Gastrocnemius medialis (tissue), 4 donors: ENCODE data around the gene MED13L. TPM values are rescaled to one million over a fixed set of nuclear protein-coding genes. Genes with fewer than 3 reads are reported as not detected.
A peak's percentile ranks its signal among the peaks of the same experiment; 100 is the strongest.

ENCODE experiments used
- ATAC-seq, 2 donors: fragments of 150-250 bp; one replicate each; pipeline ENCODE4 v1.9.1; 2016
- DNase-seq, 2 donors: peaks; one replicate each; pipeline ENCODE4 v3.0.0-alpha.2; 2019
- H3K27ac ChIP-seq, 4 donors: fragments of 200-600 bp; sonication (generic); 1 replicate in 1 of 4; 2 replicates in 3 of 4; pipeline ENCODE4 v1.5.1; 2016 to 2018; ENCODE audit warnings: mild to moderate bottlenecking in 2 of 4, moderate library complexity in 1 of 4
- H3K27me3 ChIP-seq, 3 donors: fragments of 200-600 bp; sonication (generic) in 2 of 3; 1 replicate in 1 of 3; 2 replicates in 2 of 3; pipeline versions ENCODE4 v1.5.1 to v1.6.0; 2016 to 2019; ENCODE audit warnings: mild to moderate bottlenecking in 1 of 3, moderate library complexity in 1 of 3
- H3K36me3 ChIP-seq, 2 donors: fragments of 200-600 bp; sonication (generic) in 1 of 2; one replicate each; pipeline ENCODE4 v1.5.1; 2017 to 2018
- H3K4me1 ChIP-seq, 2 donors: fragments of 200-600 bp; sonication (generic) in 1 of 2; one replicate each; pipeline ENCODE4 v1.5.1; 2016 to 2017; ENCODE audit warnings: mild to moderate bottlenecking in 2 of 2
- H3K4me3 ChIP-seq, 4 donors: fragments of 200-600 bp; sonication (generic) in 3 of 4; 1 replicate in 1 of 4; 2 replicates in 3 of 4; pipeline ENCODE4 v1.5.1; 2016 to 2019; ENCODE audit warnings: mild to moderate bottlenecking in 2 of 4
- H3K9me3 ChIP-seq, 3 donors: fragments of 200-600 bp; sonication (generic) in 2 of 3; 1 replicate in 1 of 3; 2 replicates in 2 of 3; pipeline ENCODE4 v1.5.1; 2016 to 2019
- POLR2A ChIP-seq, 2 donors: fragments of 450-650 bp; IDR thresholded peaks; one replicate each; pipeline ENCODE4 v1.6.1; 2017; ENCODE audit warnings: antibody characterized with exemption in 2 of 2, mild to moderate bottlenecking in 2 of 2, moderate library complexity in 2 of 2
- in situ Hi-C, 4 donors: fragments of 200-750 bp; cut with MboI; loops; one replicate each; pipeline versions ENCODE4 v1.15.0 to v1.8.0; 2017; ENCODE audit warnings: low sequenced_read_pairs in 4 of 4
- intact Hi-C: fragments of 100-400 bp; cut with DNase I; formaldehyde crosslinking; loops from one replicate; pipeline ENCODE4 v1.15.1; 2023; ENCODE audit warnings: low total_unique reads
- total RNA-seq, 4 donors: library from RNA; depleted of rRNA; stranded (reverse); fragments of >200 nt; gene quantifications; one replicate each; pipeline versions ENCODE4 v1.1.0 to v1.2.3, GENCODE V29; 2016
- TF ChIP-seq, protein P1 (sequence below), 5 experiments: fragments of 450-650 bp in 3 of 5; fragments of 200-600 bp in 2 of 5; sonication (generic) in 2 of 5; IDR thresholded peaks in 4 of 5; conservative IDR thresholded peaks in 1 of 5; 1 replicate in 4 of 5; 2 replicates in 1 of 5; pipeline ENCODE4 v1.5.1; 2016 to 2019; ENCODE audit warnings: antibody characterized with exemption in 5 of 5, mild to moderate bottlenecking in 3 of 5, moderate library complexity in 3 of 5

The MED13L gene
- total RNA-seq, 4 donors from 2014 or later: 59.5 to 92.6 (median 74.1) TPM

DNA sequence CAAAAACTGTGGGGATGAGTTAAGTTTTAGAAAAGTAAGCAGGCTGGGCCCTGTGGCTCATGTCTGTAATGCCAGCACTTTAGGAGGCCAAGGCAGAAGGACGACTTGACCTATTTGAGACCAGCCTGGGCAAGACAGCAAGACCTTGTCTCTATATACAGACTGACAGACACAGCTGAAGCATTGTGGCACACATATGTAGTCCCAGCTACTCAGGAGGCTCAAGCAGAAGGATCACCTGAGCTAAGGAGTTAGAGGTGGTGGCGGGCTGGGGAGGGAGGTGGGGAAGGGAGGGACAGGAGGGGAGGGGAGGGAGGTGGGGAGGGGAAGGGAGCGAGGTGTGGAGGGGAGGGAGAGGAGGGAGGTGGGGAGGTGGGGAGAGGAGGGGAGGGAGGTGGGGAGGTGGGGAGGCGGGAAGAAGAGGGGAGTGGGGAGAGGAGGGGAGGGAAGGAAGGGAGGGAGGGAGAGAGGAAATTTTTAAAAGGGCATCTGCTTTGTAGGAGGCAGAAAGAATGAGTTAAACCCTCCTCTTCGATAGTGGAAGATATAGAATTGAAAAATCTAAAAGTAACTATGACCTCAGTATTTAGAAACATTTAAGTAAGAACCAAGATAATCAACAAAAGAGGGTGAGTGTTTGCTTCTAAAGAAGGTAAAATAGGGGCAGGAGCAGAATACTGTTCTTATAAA, 30.9 kb downstream of the MED13L start:
- no peaks in the 10 kb centered on the region for H3K27me3 ChIP-seq
- TF ChIP-seq POLR2A (IDR thresholded peaks at IDR 0.05): no peak
- TF ChIP-seq, protein P1, sequence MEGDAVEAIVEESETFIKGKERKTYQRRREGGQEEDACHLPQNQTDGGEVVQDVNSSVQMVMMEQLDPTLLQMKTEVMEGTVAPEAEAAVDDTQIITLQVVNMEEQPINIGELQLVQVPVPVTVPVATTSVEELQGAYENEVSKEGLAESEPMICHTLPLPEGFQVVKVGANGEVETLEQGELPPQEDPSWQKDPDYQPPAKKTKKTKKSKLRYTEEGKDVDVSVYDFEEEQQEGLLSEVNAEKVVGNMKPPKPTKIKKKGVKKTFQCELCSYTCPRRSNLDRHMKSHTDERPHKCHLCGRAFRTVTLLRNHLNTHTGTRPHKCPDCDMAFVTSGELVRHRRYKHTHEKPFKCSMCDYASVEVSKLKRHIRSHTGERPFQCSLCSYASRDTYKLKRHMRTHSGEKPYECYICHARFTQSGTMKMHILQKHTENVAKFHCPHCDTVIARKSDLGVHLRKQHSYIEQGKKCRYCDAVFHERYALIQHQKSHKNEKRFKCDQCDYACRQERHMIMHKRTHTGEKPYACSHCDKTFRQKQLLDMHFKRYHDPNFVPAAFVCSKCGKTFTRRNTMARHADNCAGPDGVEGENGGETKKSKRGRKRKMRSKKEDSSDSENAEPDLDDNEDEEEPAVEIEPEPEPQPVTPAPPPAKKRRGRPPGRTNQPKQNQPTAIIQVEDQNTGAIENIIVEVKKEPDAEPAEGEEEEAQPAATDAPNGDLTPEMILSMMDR (IDR thresholded peaks at IDR 0.05 in 4 of 5, conservative IDR thresholded peaks at IDR 0.05 in 1 of 5): no peak
- in situ Hi-C loops: loop anchor here in 1 of 4 donors (25.0 kb wide), 1 partner anchor 109 kb away; no protein-coding TSS in a partner anchor
- H3K27ac ChIP-seq: peak overlapping the region in 1 of 4 donors; percentile 8
- no peak overlapping the region for H3K4me3 ChIP-seq
- no peak for DNase-seq
- H3K36me3 ChIP-seq: no peaks in the 10 kb centered on the region
- peaks cover 61 to 74% of the 10 kb centered on the region in 2 donors for H3K4me1 ChIP-seq
- intact Hi-C loops: no loop called here
- no peak for ATAC-seq
- H3K9me3 ChIP-seq: no peaks in the 10 kb centered on the region

- intact Hi-C loops: no loop called here
- Histone ChIP-seq H3K27ac (peak overlapping the region in 2 of 4 donors; percentile 72 to 80), H3K27me3 (no peaks in the 10 kb centered on the region), H3K36me3 (no peaks in the 10 kb centered on the region), H3K4me3 (no peak overlapping the region), H3K4me1 (peaks cover 73 to 82% of the 10 kb centered on the region in 2 donors), H3K9me3 (no peaks in the 10 kb centered on the region)
- DNase-seq (no peak), ATAC-seq (no peak)
- in situ Hi-C loops: loop anchor here in 1 of 4 donors (25.0 kb wide), 1 partner anchor 108 kb away; no protein-coding TSS in a partner anchor
- TF ChIP-seq POLR2A (IDR thresholded peaks at IDR 0.05): no peak
- TF ChIP-seq, protein P1 (IDR thresholded peaks at IDR 0.05 in 4 of 5, conservative IDR thresholded peaks at IDR 0.05 in 1 of 5): no peak
These were observed 32.3 kb downstream of the MED13L start for GRCh38 chr12:116245189-116245588.

DNA sequence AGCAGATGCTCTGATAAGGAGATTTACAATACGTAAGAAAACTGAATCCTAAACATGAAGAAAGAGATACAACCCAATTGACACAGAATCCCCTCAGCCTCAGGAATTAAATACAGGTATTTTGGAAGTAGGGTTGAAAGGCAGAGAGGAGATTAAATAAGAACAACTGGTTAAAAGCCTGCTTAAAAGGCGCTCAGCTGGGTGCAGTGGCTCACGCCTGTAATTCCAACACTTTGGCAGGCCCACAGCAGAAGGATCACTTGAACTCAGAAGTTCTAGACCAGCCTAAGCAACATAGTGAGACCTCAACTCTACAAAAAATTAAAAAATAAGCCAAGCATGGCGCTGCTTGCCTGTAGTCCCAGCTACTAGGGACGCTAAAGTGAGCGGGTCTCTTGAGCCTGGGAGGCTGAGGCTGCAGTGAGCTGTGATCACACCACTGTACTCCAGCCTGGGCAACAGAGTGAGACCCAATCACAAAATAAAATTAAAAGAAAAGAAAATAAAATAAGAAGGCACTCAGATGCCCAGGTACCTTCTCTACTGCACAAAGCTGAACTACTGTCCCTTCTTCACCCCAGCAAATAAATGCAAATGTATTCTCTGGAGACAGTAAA, 32.9 kb downstream of the MED13L start:
- H3K4me1 ChIP-seq: peaks cover 73 to 82% of the 10 kb centered on the region in 2 donors
- H3K27me3 ChIP-seq: no peaks in the 10 kb centered on the region
- ATAC-seq: no peak
- no peaks in the 10 kb centered on the region for H3K36me3 ChIP-seq
- no peak for DNase-seq
- in situ Hi-C loops: loop anchor here in 1 of 4 donors (25.0 kb wide), 1 partner anchor 107 kb away; no protein-coding TSS in a partner anchor
- intact Hi-C loops: no loop called here
- H3K27ac ChIP-seq: peak overlapping the region; percentile 65 to 80 (median 74)
- H3K4me3 ChIP-seq: no peak overlapping the region
- TF ChIP-seq, protein P1 (IDR thresholded peaks at IDR 0.05 in 4 of 5, conservative IDR thresholded peaks at IDR 0.05 in 1 of 5): no peak
- TF ChIP-seq POLR2A (IDR thresholded peaks at IDR 0.05): no peak
- no peaks in the 10 kb centered on the region for H3K9me3 ChIP-seq

- Histone ChIP-seq H3K27me3 (no peaks in the 10 kb centered on the region), H3K36me3 (no peaks in the 10 kb centered on the region), H3K4me1 (peaks cover 70 to 76% of the 10 kb centered on the region in 2 donors), H3K4me3 (no peak overlapping the region), H3K9me3 (no peaks in the 10 kb centered on the region), H3K27ac (peak overlapping the region; percentile 65 to 80 (median 74))
- intact Hi-C loops (no loop called here), in situ Hi-C loops (loop anchor here in 1 of 4 donors (25.0 kb wide), 1 partner anchor 107 kb away; no protein-coding TSS in a partner anchor)
- TF ChIP-seq, protein P1 (IDR thresholded peaks at IDR 0.05 in 4 of 5, conservative IDR thresholded peaks at IDR 0.05 in 1 of 5): no peak
- DNase-seq (no peak), ATAC-seq (no peak)
These were observed 33.5 kb downstream of the MED13L start for GRCh38 chr12:116244001-116244400.
